CD14-positive monocyte (primary cell): ENCODE measurements around the gene CHAF1A. TPM values are rescaled to one million over a fixed set of nuclear protein-coding genes. Genes with fewer than 3 reads are reported as not detected.

Experiments used
- DNase-seq, 3 donors: peaks; one replicate each; pipeline ENCODE4 v3.0.0-alpha.2; 2011 to 2022
- H2AFZ ChIP-seq: 2 replicates; pipeline ENCODE4 v1.6.0; 2012; ENCODE audit warnings: mild to moderate bottlenecking, low read depth, low read length, inconsistent platforms; ENCODE audit not compliant: insufficient read depth, poor library complexity, severe bottlenecking
- H3K27ac ChIP-seq, 2 donors: 1 replicate in 1 of 2; 2 replicates in 1 of 2; pipeline ENCODE4 v1.5.1; 2012 to 2013; ENCODE audit warnings: low read length in 2 of 2, control low read depth in 1 of 2, inconsistent platforms in 1 of 2, low read depth in 1 of 2, mild to moderate bottlenecking in 1 of 2
- H3K27me3 ChIP-seq, 2 donors: one replicate each; pipeline versions ENCODE4 v1.6.0 to v1.6.1; 2011 to 2013; ENCODE audit warnings: low read length in 2 of 2; ENCODE audit not compliant: control insufficient read depth in 2 of 2, insufficient read depth in 2 of 2
- H3K36me3 ChIP-seq, 2 donors: replicated peaks in 1 of 2; 1 replicate in 1 of 2; 2 replicates in 1 of 2; pipeline versions ENCODE4 v1.5.1 to v1.6.1; 2012 to 2013; ENCODE audit warnings: low read length in 2 of 2, control low read depth in 1 of 2, inconsistent platforms in 1 of 2, mild to moderate bottlenecking in 1 of 2; ENCODE audit not compliant: insufficient read depth in 2 of 2, control insufficient read depth in 1 of 2
- H3K4me1 ChIP-seq, 2 donors: 1 replicate in 1 of 2; 2 replicates in 1 of 2; pipeline versions ENCODE4 v1.5.1 to v1.6.1; 2012 to 2013; ENCODE audit warnings: low read length in 2 of 2, control low read depth in 1 of 2, inconsistent platforms in 1 of 2, mild to moderate bottlenecking in 1 of 2, moderate library complexity in 1 of 2; ENCODE audit not compliant: insufficient read depth in 2 of 2, control insufficient read depth in 1 of 2
- H3K4me2 ChIP-seq: replicated peaks from 2 replicates; pipeline ENCODE3; 2012; ENCODE audit warnings: low read length, moderate library complexity, mild to moderate bottlenecking; ENCODE audit not compliant: poor library complexity, severe bottlenecking; ENCODE audit errors: extremely low read depth
- H3K4me3 ChIP-seq, 3 experiments: fragments of 200-600 bp in 1 of 3; sonication (generic) in 1 of 3; replicated peaks in 1 of 3; 1 replicate in 2 of 3; 2 replicates in 1 of 3; pipeline ENCODE4 v1.5.1; 2011 to 2013; ENCODE audit warnings: low read length in 3 of 3, mild to moderate bottlenecking in 3 of 3, control low read depth in 2 of 3, low read depth in 2 of 3, inconsistent platforms in 1 of 3, moderate library complexity in 1 of 3
- H3K79me2 ChIP-seq: 2 replicates; pipeline ENCODE4 v1.6.0; 2012; ENCODE audit warnings: mild to moderate bottlenecking, control low read depth, inconsistent platforms, low read length, moderate library complexity; ENCODE audit not compliant: insufficient read depth
- H3K9ac ChIP-seq: 2 replicates; pipeline ENCODE4 v1.6.0; 2017; ENCODE audit warnings: low read length, mild to moderate bottlenecking; ENCODE audit not compliant: insufficient read depth, poor library complexity, severe bottlenecking
- H3K9me3 ChIP-seq, 2 donors: replicated peaks in 1 of 2; 1 replicate in 1 of 2; 2 replicates in 1 of 2; pipeline versions ENCODE4 v1.5.1 to v1.6.1; 2012 to 2013; ENCODE audit warnings: low read length in 2 of 2, control low read depth in 1 of 2; ENCODE audit not compliant: control insufficient read depth in 1 of 2, insufficient read depth in 1 of 2
- H4K20me1 ChIP-seq: 2 replicates; pipeline ENCODE4 v1.6.0; 2012; ENCODE audit warnings: mild to moderate bottlenecking, low read length, control low read depth, moderate library complexity; ENCODE audit not compliant: insufficient read depth
- H3K27ac Mint-ChIP-seq, 7 donors: one replicate each; pipeline ENCODE4 v1.8.0; 2020; ENCODE audit warnings: mild to moderate bottlenecking in 7 of 7, mixed read lengths in 7 of 7, moderate library complexity in 6 of 7, inconsistent platforms in 2 of 7
- H3K27me3 Mint-ChIP-seq, 3 donors: one replicate each; pipeline ENCODE4 v1.8.0; 2021 to 2022; ENCODE audit warnings: low read depth in 3 of 3, mild to moderate bottlenecking in 3 of 3, mixed read lengths in 3 of 3, moderate library complexity in 3 of 3, inconsistent platforms in 1 of 3
- H3K36me3 Mint-ChIP-seq, 2 donors: one replicate each; pipeline ENCODE4 v1.8.0; 2020; ENCODE audit warnings: mixed read lengths in 2 of 2, inconsistent platforms in 1 of 2, mild to moderate bottlenecking in 1 of 2
- H3K4me1 Mint-ChIP-seq: one replicate; pipeline ENCODE4 v1.8.0; 2020; ENCODE audit warnings: mild to moderate bottlenecking, mixed read lengths
- H3K4me3 Mint-ChIP-seq, 2 donors: one replicate each; pipeline ENCODE4 v1.8.0; 2020; ENCODE audit warnings: mild to moderate bottlenecking in 2 of 2, mixed read lengths in 2 of 2, moderate library complexity in 1 of 2
- H3K9me3 Mint-ChIP-seq, 7 donors: one replicate each; pipeline ENCODE4 v1.8.0; 2020 to 2022; ENCODE audit warnings: mixed read lengths in 7 of 7, mild to moderate bottlenecking in 6 of 7, moderate library complexity in 6 of 7, inconsistent platforms in 2 of 7
- WGBS: methylation state at CpG from one replicate; pipeline ENCODE4 v1.1.5; 2013; ENCODE audit warnings: missing lambda C conversion rate; ENCODE audit not compliant: insufficient coverage; 5-methylcytosine and 5-hydroxymethylcytosine counted together
- intact Hi-C, 2 donors: fragments of 100-400 bp; cut with micrococcal nuclease; formaldehyde crosslinking; loops; one replicate each; pipeline versions ENCODE4 v1.15.0 to v1.15.1; 2023
- polyA plus RNA-seq, 3 donors: library from polyadenylated mRNA; depleted of rRNA in 1 of 3; unstranded in 2 of 3; stranded (reverse) in 1 of 3; fragments of 300-500 nt in 2 of 3; fragments of >200 nt in 1 of 3; fragmentation: Illumina TruSeq in 2 of 3; gene quantifications; 1 replicate in 2 of 3; 2 replicates in 1 of 3; pipeline ENCODE4 v1.2.3, GENCODE V29; 2012 to 2021
- TF ChIP-seq, protein P1 (sequence below): fragments of 200-600 bp; IDR thresholded peaks from one replicate; pipeline ENCODE4 v1.8.0; 2022; ENCODE audit warnings: antibody characterized with exemption, mild to moderate bottlenecking

Gene CHAF1A
- polyA plus RNA-seq, 3 donors, result 4.4 to 26.4 (median 5.4) TPM

- WGBS, result 95% methylated on average over 20 of the region's 25 CpGs
- no peak overlapping the region for H3K27ac Mint-ChIP-seq
- Histone ChIP-seq H3K4me3 (no peak overlapping the region), H3K27me3 (no peaks in the 10 kb centered on the region), H3K36me3 (peaks cover 66 to 84% of the 10 kb centered on the region in 2 donors), H3K9me3 (no peaks in the 10 kb centered on the region), H3K9ac (no peak overlapping the region), H2AFZ (no peak overlapping the region), H3K4me1 (no peaks in the 10 kb centered on the region), H3K4me2 (no peak overlapping the region), H3K27ac (no peak overlapping the region), H3K79me2 (no peaks in the 10 kb centered on the region), H4K20me1 (peaks cover 55% of the 10 kb centered on the region)
- H3K9me3 Mint-ChIP-seq, result no peaks in the 10 kb centered on the region
- TF ChIP-seq, protein P1, sequence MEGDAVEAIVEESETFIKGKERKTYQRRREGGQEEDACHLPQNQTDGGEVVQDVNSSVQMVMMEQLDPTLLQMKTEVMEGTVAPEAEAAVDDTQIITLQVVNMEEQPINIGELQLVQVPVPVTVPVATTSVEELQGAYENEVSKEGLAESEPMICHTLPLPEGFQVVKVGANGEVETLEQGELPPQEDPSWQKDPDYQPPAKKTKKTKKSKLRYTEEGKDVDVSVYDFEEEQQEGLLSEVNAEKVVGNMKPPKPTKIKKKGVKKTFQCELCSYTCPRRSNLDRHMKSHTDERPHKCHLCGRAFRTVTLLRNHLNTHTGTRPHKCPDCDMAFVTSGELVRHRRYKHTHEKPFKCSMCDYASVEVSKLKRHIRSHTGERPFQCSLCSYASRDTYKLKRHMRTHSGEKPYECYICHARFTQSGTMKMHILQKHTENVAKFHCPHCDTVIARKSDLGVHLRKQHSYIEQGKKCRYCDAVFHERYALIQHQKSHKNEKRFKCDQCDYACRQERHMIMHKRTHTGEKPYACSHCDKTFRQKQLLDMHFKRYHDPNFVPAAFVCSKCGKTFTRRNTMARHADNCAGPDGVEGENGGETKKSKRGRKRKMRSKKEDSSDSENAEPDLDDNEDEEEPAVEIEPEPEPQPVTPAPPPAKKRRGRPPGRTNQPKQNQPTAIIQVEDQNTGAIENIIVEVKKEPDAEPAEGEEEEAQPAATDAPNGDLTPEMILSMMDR, result no peak
- peaks cover 0 to 2% (median 0%) of the 10 kb centered on the region in 3 donors for H3K27me3 Mint-ChIP-seq
- peaks cover 36 to 83% of the 10 kb centered on the region in 2 donors for H3K36me3 Mint-ChIP-seq
- DNase-seq, result no peak
- no peak overlapping the region for H3K4me3 Mint-ChIP-seq
- intact Hi-C loops, result no loop called here
- H3K4me1 Mint-ChIP-seq, result no peaks in the 10 kb centered on the region
These were observed 43.5 kb upstream of the CHAF1A start for GRCh38 chr19:4358709-4359626.

DNA sequence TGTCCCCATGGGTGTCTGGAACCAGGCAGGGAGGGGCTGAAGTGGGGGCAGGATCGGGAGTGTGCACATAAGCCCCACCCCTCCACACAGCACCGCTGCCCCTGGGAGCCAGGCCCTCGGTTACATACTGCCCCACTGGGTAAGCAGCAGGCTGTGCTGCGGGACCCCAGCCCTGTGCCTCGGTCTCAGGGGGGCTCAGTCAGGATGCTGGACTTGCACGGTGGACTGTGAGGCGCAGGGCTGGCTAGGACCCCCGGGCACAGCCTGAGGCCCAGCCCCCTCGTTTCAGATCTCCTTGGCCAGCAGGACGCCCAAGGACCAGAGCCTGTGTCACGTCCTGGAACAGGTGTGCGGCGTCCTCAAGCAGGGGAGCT lies 42.8 kb upstream of the CHAF1A start:
- TF ChIP-seq, protein P1, result no peak
- Mint-ChIP-seq H3K36me3 (peaks cover 38 to 81% of the 10 kb centered on the region in 2 donors), H3K9me3 (no peaks in the 10 kb centered on the region), H3K27me3 (peaks cover 0 to 2% (median 0%) of the 10 kb centered on the region in 3 donors), H3K4me1 (no peaks in the 10 kb centered on the region), H3K4me3 (no peak overlapping the region), H3K27ac (no peak overlapping the region)
- Histone ChIP-seq H3K4me2 (no peak overlapping the region), H3K4me1 (no peaks in the 10 kb centered on the region), H3K9ac (no peak overlapping the region), H3K9me3 (no peaks in the 10 kb centered on the region), H3K36me3 (peaks cover 64 to 84% of the 10 kb centered on the region in 2 donors), H3K27ac (no peak overlapping the region), H3K79me2 (no peaks in the 10 kb centered on the region), H2AFZ (no peak overlapping the region), H4K20me1 (peaks cover 55% of the 10 kb centered on the region), H3K4me3 (no peak overlapping the region), H3K27me3 (no peaks in the 10 kb centered on the region)
- intact Hi-C loops, result no loop called here
- no peak for DNase-seq
- WGBS, result 94% methylated on average over 11 of the region's 13 CpGs
